ENCODE measurements around the gene ACTL6B.

Gene ACTL6B

GRCh38 chr7:100600730-100601038, 55.6 kb downstream of the ACTL6B start:
- DNase-seq (ENCODE audit: low read depth in 2 of 2) = no peak

- DNase-seq (ENCODE audit: low read depth in 2 of 2) = no peak
Observed at GRCh38 chr7:100599911-100600729, 56.1 kb downstream of the ACTL6B start.

GRCh38 chr7:100598425-100598824, 57.8 kb downstream of the ACTL6B start:
- no peak for DNase-seq (ENCODE audit: low read depth in 2 of 2)

- DNase-seq (ENCODE audit: low read depth in 2 of 2) = no peak
Observed at GRCh38 chr7:100595188-100595587, 61.1 kb downstream of the ACTL6B start.

Data from stimulated activated CD4-positive, alpha-beta T cell treated with anti-CD3 and anti-CD28 coated beads, Interleukin-15, amount 100 ng/mL, for 48 hours (primary cell).